ENCODE data around the gene SLC6A5.

Gene SLC6A5

DNA sequence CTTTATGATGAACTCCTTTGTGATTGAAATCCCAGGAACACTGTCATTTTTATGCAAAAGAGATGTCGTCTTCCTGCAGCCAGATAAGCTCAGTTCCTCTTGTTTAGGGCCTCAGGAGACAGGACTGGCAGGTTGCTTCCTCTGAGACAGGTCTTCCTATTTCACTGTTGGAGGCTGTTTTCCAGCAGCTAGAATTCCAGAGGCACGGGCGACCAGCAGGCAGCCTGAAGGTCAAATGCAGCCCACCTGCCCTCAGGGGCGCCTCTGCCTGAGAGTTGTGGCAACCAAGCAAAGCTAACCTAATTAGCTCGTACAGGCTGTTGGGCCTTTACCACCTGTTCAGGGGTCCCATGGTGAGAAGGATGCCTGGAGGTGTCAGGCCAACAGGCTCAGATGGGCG, 22.3 kb downstream of the SLC6A5 start:
- no peak for DNase-seq (ENCODE audit: low spot score)

GRCh38 chr11:20623252-20623651, 23.8 kb downstream of the SLC6A5 start:
- no peak for DNase-seq (ENCODE audit: low spot score)

DNA sequence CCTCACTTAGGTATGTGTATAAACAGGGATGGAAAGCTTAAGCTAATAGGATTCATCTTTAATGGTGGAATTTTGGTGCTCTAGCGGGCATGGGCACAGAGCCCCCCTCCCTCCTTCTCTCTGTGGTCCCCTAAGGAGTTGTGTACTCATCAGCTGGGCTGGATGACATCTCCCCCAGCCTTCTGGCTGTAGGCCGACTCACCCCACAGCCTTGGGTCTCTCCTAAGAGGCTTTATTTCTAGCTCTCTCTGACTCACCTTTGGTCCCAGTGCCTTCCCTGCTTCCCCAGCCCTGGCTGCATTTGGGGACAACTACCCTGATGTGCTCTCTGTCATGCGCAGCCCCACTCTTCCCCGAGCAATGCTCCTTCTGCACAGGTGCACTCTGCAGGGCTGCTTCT, 26.9 kb downstream of the SLC6A5 start:
- DNase-seq (ENCODE audit: low spot score) = no peak

DNA sequence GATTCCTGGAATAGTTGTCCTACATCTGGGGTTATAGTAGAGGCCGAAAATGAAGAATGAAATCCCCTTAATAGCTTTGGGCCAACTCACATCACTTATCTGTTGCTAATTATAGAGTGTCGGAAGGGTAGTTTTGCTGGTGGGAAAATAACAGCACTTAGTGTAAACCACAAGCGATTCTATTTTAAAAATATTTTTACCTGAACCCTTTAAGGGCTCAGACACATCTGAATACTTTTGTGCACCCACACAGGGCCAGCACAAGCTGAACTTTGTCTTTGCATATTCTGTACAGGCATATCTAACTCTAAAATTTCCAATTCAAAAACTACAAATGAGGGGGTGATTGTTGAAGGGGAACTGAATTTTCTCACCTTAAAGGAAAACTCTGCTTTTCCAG, 27.6 kb downstream of the SLC6A5 start:
- DNase-seq (ENCODE audit: low spot score) = no peak

DNA sequence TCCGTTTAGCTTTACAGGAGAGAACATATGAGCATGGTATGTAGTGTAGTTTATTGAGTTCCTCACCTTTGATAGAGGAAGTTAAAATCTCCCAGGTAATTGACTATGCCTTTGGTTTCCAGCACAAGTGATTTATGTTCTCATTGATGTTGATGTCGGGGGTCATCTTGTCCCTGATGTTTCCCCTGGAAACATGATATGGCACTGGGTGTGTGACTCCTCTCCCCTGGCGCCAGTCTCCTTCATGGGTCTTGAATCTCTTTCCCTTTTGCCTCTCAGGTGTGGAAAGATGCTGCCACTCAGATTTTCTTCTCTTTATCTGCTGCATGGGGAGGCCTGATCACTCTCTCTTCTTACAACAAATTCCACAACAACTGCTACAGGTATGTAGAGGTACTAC, 28.3 kb downstream of the SLC6A5 start:
- no peak for DNase-seq (ENCODE audit: low spot score)

- DNase-seq (ENCODE audit: low spot score) = no peak
Measured at GRCh38 chr11:20631519-20632168, 32.2 kb downstream of the SLC6A5 start.

- no peak for DNase-seq (ENCODE audit: low spot score)
Measured at GRCh38 chr11:20632169-20632532, 32.7 kb downstream of the SLC6A5 start.

DNA sequence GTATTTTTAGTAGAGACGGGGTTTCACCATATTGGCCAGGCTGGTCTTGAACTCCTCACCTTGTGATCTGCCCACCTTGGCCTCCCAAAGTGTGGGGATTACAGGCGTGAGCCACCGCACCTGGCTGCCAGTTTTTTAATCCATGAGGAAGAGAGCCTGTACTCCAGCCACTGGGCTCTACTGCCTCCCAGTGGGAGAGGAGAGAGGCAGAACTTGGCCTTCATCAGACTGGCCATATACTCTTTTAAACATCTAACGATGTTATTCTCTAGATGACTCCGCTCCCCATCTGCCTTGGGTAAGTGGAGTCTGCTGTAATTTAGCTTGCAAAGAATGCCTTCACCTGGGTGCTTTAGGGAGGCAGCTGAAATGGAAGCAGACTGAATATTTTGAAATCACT, 34.6 kb downstream of the SLC6A5 start:
- no peak for DNase-seq (ENCODE audit: low spot score)

GRCh38 chr11:20634781-20635180, 35.4 kb downstream of the SLC6A5 start:
- no peak for DNase-seq (ENCODE audit: low spot score)

DNA sequence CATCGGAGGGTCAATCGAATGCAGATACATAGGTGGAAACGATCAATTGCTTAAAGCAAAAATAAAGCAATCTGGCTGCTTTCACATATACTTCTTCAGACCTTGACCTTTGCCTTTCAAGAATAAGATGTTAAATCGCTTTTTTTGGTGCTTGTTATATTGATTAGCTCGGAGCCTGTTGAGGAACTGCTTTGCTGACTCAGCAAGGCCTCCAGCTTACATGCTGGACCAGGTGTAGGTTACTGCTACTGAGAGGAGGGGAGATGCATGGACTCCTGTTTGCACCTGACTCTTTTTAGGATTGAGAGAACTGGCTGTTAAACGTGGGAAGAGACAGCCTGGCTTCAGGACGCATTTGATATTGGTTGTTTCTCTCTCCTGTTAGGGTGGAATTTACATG, 38.7 kb downstream of the SLC6A5 start:
- DNase-seq (ENCODE audit: low spot score) = no peak

DNA sequence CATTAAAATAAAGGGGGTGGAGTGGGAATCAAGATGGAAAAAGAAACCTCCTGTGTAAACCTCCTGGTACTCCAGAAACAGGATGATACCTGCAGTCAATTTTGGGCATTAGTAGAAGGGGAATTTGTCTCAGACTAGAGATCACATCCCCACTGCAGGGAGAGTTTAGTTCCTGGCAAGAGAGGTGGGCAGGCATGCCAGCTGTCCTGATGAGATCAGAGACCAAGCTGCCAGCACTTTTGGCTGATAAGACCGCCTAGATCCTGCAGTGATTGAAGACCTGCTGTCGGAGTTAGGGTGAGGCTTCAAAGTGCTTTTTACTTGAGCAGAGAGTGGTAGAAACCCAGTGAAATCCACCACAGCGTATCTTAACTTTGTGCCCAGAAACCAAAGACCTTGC, 40.3 kb downstream of the SLC6A5 start:
- DNase-seq (ENCODE audit: low spot score) = no peak

DNA sequence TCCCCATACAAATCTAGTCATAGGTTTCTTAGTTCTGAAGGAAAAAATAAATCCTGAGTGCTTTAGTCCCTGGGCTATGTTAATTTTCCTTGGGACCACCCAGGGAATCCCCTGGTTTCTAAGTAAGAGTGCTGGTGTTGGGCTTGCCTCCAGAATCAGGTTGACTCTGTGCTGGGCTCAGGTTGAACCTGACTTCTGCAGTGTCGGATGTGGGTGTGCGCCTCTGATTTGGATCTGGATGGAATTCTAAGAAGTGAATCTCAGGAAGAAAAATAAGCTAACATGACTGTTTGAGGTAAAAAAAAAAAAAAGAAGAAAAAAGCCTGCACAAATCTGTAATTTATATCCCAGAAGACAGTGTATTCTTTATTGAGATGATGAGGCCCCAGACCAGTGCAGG, 41.0 kb downstream of the SLC6A5 start:
- DNase-seq (ENCODE audit: low spot score) = no peak

DNA sequence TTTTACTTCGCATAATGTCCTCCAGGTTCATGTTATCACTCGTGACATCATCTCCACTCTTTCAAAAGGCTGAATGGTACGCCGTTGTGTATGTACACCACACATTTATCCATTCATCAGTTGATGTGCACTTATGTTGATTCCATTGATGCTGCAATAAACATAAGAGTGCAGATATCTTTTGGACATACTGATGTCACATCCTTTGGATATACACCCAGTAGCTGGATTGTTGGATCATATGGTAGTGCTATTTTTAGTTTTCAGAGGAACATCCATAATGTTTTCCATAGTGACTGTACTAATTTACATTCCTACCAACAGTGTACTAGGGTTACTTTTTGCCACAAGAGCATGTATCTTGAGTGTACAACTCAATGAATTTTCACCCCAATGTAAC, 45.0 kb downstream of the SLC6A5 start:
- no peak for DNase-seq (ENCODE audit: low spot score)

DNA sequence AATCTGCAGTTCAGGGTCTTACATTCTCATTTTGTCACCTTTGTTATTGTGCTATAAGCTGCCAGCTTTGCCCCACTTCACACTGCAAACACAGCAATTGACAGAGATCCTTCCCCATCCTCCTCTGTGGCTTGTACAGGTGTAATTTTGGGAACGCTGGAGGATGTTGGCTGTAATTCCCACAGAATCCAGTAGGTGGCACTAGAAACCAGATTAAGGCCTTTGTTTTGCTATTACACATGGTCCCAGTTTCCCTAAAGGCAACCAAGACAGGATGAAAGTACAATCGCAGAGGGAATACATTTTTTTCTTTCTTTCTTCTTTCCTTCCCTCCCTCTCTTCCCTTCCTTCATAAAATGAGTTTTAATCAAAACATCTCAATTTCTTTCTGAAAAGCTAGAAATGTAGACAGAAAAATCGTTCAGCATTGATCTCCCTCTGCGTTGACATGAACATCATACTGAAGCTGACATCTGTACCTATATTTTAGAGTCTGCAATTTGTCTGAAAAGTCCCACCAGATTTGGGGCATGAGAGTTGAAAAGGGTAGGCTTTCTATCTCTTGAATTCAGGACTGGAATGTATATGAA, 48.7 kb downstream of the SLC6A5 start:
- peak; percentile 60 for DNase-seq (ENCODE audit: low spot score)

- DNase-seq (ENCODE audit: low spot score) = no peak
Measured at GRCh38 chr11:20652150-20652806, 52.9 kb downstream of the SLC6A5 start.

GRCh38 chr11:20654038-20654437, 54.6 kb downstream of the SLC6A5 start:
- DNase-seq (ENCODE audit: low spot score) = no peak

- DNase-seq (ENCODE audit: low spot score) = no peak
Measured at GRCh38 chr11:20656901-20657300, 57.5 kb downstream of the SLC6A5 start.

- no peak for DNase-seq (ENCODE audit: low spot score)
Measured at GRCh38 chr11:20658135-20658534, 58.7 kb downstream of the SLC6A5 start.

DNA sequence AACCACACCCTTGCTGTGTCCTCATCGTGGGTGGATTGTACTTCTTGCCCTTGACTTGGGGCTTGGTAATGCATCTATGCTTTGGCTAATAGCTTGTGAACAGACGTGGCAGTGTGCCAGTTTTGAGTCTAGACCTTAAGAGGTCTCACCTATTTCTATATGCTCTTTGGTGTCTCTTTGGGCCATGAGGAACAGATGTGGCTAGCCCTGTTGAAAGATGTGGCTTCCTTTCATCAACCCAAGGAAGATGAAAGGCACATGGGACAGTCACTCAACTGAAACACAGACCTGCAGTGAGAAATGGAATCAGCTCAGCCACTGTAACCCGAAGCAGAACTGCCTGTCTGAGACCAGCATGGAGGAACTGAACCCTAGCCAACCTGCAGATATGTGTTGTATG, 62.0 kb downstream of the SLC6A5 start:
- no peak for DNase-seq (ENCODE audit: low spot score)

- DNase-seq (ENCODE audit: low spot score) = no peak
Measured at GRCh38 chr11:20661850-20662249, 62.4 kb downstream of the SLC6A5 start.

DNA sequence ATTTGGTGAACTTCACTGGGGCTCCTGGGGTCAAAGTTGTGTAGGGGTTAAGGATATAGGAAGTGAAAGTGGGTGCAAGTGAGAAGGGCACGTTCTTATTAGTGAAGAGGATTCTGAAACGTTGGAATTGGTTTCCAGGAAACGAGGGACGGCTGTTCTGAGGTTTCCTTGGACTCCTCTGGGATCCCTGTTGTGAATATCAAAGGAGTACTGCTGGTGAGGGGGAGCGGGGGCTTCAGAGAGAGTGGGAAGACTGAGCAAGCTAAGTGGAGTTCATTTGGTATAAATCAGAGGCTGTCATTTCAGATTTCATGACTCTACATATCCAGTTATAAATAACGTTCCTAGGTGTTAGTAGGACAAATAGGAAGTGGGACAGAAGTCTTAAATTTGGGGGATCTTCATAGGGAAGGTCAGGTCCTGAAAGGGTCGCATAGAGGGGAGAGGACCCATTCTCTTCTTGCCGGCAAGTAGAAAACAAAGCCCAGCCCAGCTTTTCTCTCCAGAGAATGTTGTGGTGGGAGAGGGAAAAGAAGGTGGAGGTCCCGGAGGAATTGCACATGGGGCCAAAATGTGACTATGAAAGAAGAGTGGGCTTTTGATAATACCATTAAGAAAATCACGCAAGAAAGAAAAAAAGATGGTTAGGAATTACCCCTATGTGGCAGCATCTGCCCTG, 68.9 kb downstream of the SLC6A5 start:
- DNase-seq (ENCODE audit: low spot score) = no peak

- no peak for DNase-seq (ENCODE audit: low spot score)
Measured at GRCh38 chr11:20668844-20669819, 69.7 kb downstream of the SLC6A5 start, which contains the start of gene NELL1. Gene NELL1 (plus strand): TSS chr11:20669586.

Data from putamen (tissue), 1 donor.